ENCODE data around the gene PAK2. TPM values are rescaled to one million over a fixed set of nuclear protein-coding genes. Genes with fewer than 3 reads are reported as not detected.

Gene PAK2
- total RNA-seq, 1 experiment from 2014 or later = 102 TPM

DNA sequence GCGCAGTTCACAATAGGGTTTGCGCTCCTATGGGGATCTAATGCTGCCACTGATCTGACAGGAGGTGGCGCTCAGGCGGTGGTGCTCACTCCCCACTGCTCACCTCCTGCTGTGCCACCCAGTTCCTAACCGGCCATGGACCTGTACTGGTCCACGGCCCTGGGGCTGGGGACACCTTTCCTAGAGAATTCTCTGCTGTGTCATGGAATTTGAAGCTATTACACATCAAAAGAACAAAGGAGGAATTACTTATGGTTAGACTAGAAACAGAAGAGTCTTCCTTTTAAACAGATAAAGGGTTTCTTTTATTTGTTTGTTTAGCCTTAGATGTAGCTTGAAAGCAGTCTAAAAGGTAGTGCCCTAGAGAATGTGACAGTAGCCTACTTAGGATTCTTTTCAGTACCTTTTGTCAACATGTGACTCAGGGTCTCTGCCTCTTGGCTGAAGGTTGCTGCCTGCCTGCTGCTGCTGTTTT is 50.3 kb downstream of the PAK2 start:
- no peak for DNase-seq (ENCODE audit: low spot score)
- Histone ChIP-seq H3K36me3 (ENCODE audit: insufficient read depth, low read length, poor library complexity, severe bottlenecking) (peaks cover 49% of the 10 kb centered on the region), H3K4me3 (ENCODE audit: low read depth, low read length, poor library complexity, severe bottlenecking) (no peak overlapping the region), H3K27ac (ENCODE audit: low read depth, low read length, poor library complexity, severe bottlenecking) (no peak overlapping the region), H3K9me3 (ENCODE audit: low read depth, low read length, poor library complexity, severe bottlenecking) (peaks cover 7% of the 10 kb centered on the region), H3K4me1 (ENCODE audit: insufficient read depth, low read length, poor library complexity, severe bottlenecking) (peaks cover 11% of the 10 kb centered on the region), H3K27me3 (replicated peaks; ENCODE audit: insufficient read depth, low read depth, low read length, poor library complexity) (no peaks in the 10 kb centered on the region)
- ChIA-PET POLR2A (ENCODE audit: low non-redundant PET) (no interaction called here), CTCF (no interaction called here)
- intact Hi-C loops (cut with micrococcal nuclease; ENCODE audit: unreplicated experiment) = no loop called here
- TF ChIP-seq, protein P1, sequence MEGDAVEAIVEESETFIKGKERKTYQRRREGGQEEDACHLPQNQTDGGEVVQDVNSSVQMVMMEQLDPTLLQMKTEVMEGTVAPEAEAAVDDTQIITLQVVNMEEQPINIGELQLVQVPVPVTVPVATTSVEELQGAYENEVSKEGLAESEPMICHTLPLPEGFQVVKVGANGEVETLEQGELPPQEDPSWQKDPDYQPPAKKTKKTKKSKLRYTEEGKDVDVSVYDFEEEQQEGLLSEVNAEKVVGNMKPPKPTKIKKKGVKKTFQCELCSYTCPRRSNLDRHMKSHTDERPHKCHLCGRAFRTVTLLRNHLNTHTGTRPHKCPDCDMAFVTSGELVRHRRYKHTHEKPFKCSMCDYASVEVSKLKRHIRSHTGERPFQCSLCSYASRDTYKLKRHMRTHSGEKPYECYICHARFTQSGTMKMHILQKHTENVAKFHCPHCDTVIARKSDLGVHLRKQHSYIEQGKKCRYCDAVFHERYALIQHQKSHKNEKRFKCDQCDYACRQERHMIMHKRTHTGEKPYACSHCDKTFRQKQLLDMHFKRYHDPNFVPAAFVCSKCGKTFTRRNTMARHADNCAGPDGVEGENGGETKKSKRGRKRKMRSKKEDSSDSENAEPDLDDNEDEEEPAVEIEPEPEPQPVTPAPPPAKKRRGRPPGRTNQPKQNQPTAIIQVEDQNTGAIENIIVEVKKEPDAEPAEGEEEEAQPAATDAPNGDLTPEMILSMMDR (conservative IDR thresholded peaks at IDR 0.05; ENCODE audit: low read depth, low read length) = no peak
- TF ChIP-seq EZH2 (IDR thresholded peaks at IDR 0.05; ENCODE audit: borderline replicate concordance, low read depth, low read length, poor library complexity, severe bottlenecking) = no peak
- BruUV-seq (replicated peaks) = no TSS peak

DNA sequence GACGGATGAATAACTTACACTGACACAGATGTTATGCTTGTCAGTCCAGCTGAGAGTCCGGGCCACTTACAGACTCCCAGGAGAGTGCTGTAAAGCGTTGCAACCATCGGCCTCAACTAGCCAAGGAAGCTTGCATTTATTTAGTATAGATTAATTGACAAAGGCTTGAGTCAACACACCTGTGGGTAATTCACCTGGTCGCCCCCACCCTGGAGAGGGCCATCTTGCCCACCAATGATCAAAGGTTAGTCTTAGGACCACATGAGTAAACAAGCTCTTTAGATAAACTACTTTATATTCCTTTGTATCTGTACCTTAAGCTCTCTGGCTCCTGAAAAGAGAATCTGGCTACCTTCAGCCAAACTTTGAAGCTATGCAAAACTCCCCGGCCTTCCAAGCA is 51.0 kb downstream of the PAK2 start:
- intact Hi-C loops (cut with micrococcal nuclease; ENCODE audit: unreplicated experiment) = no loop called here
- Histone ChIP-seq H3K27me3 (replicated peaks; ENCODE audit: insufficient read depth, low read depth, low read length, poor library complexity) (no peaks in the 10 kb centered on the region), H3K27ac (ENCODE audit: low read depth, low read length, poor library complexity, severe bottlenecking) (no peak overlapping the region), H3K9me3 (ENCODE audit: low read depth, low read length, poor library complexity, severe bottlenecking) (peaks cover 7% of the 10 kb centered on the region), H3K4me1 (ENCODE audit: insufficient read depth, low read length, poor library complexity, severe bottlenecking) (peaks cover 11% of the 10 kb centered on the region), H3K36me3 (ENCODE audit: insufficient read depth, low read length, poor library complexity, severe bottlenecking) (peaks cover 44% of the 10 kb centered on the region), H3K4me3 (ENCODE audit: low read depth, low read length, poor library complexity, severe bottlenecking) (no peak overlapping the region)
- DNase-seq (ENCODE audit: low spot score) = no peak
- ChIA-PET CTCF (no interaction called here), POLR2A (ENCODE audit: low non-redundant PET) (no interaction called here)
- no peak for TF ChIP-seq EZH2 (IDR thresholded peaks at IDR 0.05; ENCODE audit: borderline replicate concordance, low read depth, low read length, poor library complexity, severe bottlenecking)
- TF ChIP-seq, protein P1 (conservative IDR thresholded peaks at IDR 0.05; ENCODE audit: low read depth, low read length) = no peak
- no TSS peak for BruUV-seq (replicated peaks)

DNA sequence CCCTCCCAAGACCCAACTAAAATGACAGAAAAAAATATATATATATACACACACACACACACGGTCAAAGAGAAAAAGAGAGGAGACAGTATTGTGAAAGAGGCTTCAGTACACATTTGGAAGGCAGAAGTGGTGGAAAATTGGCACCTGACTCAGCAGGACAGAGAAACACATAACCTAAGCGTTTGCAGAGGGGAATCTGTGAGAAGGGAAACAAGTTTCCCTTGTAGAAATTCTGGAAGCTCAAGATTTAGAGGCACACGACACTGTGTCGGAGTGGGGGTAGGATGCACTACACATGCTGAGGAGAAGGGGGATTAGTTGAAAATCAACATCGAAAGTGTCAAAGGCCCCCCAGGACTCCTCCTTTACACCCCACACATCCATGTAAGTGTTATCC is 53.1 kb downstream of the PAK2 start:
- H3K36me3 ChIP-seq (ENCODE audit: insufficient read depth, low read length, poor library complexity, severe bottlenecking) = peaks cover 34% of the 10 kb centered on the region
- no peaks in the 10 kb centered on the region for H3K27me3 ChIP-seq (replicated peaks; ENCODE audit: insufficient read depth, low read depth, low read length, poor library complexity)
- H3K4me1 ChIP-seq (ENCODE audit: insufficient read depth, low read length, poor library complexity, severe bottlenecking) = peaks cover 10% of the 10 kb centered on the region
- no peak for TF ChIP-seq EZH2 (IDR thresholded peaks at IDR 0.05; ENCODE audit: borderline replicate concordance, low read depth, low read length, poor library complexity, severe bottlenecking)
- TF ChIP-seq, protein P1 (conservative IDR thresholded peaks at IDR 0.05; ENCODE audit: low read depth, low read length) = no peak
- no peak overlapping the region for H3K27ac ChIP-seq (ENCODE audit: low read depth, low read length, poor library complexity, severe bottlenecking)
- CTCF ChIA-PET = no interaction called here
- peaks cover 7% of the 10 kb centered on the region for H3K9me3 ChIP-seq (ENCODE audit: low read depth, low read length, poor library complexity, severe bottlenecking)
- no TSS peak for BruUV-seq (replicated peaks)
- no peak overlapping the region for H3K4me3 ChIP-seq (ENCODE audit: low read depth, low read length, poor library complexity, severe bottlenecking)
- POLR2A ChIA-PET (ENCODE audit: low non-redundant PET) = no interaction called here
- intact Hi-C loops (cut with micrococcal nuclease; ENCODE audit: unreplicated experiment) = no loop called here
- DNase-seq (ENCODE audit: low spot score) = no peak
